Retinal pigment epithelial cell (primary cell): ENCODE data around the gene TRIM62.
"Not testable (repeated sequence)": the region's sequence is repeated elsewhere in the genome, so short reads cannot be mapped to it uniquely, and the experiment has no call there.

Source experiments
- DNase-seq: peaks from one replicate; pipeline ENCODE4 v3.0.0-alpha.2; 2010; ENCODE audit warnings: low read depth
- H3K4me3 ChIP-seq: 2 replicates; pipeline ENCODE4 v1.5.1; 2011; ENCODE audit warnings: mild to moderate bottlenecking, low read length, control low read depth, moderate library complexity
- TF ChIP-seq, protein P1 (sequence below): conservative IDR thresholded peaks from 2 replicates; pipeline ENCODE4 v1.5.1; 2011; ENCODE audit warnings: low read depth, low read length, control low read depth, inconsistent platforms

Gene TRIM62

DNA sequence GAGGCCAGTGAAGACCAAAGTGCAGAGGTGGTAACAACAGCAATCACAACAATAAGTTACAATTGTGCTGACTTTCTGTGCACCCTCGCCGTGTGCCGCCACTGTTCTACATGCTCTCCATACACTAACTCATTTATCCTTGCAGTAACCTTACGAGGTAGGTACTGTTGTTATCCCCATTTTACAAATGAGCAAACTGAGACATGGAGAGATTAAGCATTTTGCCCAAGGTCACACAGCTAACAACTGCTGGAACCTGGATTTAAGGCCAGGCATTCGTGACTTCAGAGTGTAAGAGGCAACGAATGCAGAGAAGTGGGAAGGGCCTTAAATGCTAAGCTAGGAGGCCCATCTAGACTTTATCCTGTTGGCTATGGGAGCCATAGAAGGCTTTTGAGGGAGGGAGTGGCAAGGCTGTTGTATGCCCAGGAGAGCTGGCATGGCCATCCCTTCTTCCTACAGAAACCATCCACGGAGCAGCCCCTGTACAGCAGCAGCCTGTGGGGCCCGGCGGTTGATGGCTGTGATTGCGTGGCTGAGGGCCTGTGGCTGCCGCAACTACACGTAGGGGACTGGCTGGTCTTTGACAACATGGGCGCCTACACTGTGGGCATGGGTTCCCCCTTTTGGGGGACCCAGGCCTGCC is 64.3 kb downstream of the TRIM62 start:
- TF ChIP-seq, protein P1, sequence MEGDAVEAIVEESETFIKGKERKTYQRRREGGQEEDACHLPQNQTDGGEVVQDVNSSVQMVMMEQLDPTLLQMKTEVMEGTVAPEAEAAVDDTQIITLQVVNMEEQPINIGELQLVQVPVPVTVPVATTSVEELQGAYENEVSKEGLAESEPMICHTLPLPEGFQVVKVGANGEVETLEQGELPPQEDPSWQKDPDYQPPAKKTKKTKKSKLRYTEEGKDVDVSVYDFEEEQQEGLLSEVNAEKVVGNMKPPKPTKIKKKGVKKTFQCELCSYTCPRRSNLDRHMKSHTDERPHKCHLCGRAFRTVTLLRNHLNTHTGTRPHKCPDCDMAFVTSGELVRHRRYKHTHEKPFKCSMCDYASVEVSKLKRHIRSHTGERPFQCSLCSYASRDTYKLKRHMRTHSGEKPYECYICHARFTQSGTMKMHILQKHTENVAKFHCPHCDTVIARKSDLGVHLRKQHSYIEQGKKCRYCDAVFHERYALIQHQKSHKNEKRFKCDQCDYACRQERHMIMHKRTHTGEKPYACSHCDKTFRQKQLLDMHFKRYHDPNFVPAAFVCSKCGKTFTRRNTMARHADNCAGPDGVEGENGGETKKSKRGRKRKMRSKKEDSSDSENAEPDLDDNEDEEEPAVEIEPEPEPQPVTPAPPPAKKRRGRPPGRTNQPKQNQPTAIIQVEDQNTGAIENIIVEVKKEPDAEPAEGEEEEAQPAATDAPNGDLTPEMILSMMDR = no peak
- no peak overlapping the region for H3K4me3 ChIP-seq
- no peak for DNase-seq

DNA sequence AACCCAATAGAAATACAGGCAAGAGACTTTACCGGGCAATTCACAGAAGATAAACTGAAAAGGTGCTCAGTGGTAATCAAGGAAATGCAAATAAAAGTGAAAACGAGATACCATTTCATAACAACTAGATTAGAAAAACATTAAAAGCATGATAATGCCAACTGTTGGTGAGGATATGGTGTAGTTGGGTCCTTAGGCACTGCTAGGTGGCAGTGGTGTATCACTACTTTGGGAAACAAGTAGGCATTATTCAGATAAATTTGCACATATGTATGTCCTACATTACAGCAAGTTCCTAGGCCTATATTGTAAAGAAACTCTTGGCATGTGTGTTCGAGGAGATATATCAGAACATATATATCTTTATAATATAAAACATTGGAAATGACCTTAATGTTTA is 69.9 kb downstream of the TRIM62 start:
- no peak overlapping the region for H3K4me3 ChIP-seq
- DNase-seq = no peak
- TF ChIP-seq, protein P1 = peak; percentile 49

DNA sequence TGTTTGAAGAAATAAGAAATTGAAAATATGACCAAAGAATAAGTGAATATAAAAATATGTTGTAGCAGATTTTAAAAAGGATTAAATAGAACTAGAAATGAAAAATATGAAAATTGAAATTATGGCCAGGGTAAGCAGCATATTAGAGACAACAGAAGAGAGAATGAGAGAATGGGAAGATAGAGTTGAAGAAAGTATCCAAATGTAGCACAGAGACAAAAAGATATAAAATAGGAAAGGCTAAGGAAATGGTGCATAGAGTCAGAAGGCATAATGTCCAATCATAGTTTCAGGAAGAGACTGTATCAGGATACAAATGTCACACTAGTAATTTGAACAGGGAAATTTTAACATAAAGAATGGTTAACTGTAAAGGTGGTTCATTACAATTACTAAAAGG is 71.4 kb downstream of the TRIM62 start:
- no peak for DNase-seq
- H3K4me3 ChIP-seq = no peak overlapping the region
- TF ChIP-seq, protein P1 = no peak

DNA sequence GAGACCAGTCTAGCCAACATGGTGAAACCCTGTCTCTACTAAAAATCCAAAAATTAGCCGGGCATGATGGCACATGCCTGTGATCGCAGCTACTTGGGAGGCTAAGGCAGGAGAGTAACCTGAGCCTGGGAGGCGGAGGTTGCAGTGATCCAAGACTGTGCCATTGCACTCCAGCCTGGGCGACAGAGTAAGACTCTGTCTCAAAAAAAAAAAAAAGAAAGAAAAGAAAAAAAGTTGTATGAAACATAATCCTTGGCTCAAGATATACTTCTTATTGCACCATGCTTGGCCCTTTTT is 81.8 kb downstream of the TRIM62 start:
- H3K4me3 ChIP-seq, DNase-seq: not testable (repeated sequence)

DNA sequence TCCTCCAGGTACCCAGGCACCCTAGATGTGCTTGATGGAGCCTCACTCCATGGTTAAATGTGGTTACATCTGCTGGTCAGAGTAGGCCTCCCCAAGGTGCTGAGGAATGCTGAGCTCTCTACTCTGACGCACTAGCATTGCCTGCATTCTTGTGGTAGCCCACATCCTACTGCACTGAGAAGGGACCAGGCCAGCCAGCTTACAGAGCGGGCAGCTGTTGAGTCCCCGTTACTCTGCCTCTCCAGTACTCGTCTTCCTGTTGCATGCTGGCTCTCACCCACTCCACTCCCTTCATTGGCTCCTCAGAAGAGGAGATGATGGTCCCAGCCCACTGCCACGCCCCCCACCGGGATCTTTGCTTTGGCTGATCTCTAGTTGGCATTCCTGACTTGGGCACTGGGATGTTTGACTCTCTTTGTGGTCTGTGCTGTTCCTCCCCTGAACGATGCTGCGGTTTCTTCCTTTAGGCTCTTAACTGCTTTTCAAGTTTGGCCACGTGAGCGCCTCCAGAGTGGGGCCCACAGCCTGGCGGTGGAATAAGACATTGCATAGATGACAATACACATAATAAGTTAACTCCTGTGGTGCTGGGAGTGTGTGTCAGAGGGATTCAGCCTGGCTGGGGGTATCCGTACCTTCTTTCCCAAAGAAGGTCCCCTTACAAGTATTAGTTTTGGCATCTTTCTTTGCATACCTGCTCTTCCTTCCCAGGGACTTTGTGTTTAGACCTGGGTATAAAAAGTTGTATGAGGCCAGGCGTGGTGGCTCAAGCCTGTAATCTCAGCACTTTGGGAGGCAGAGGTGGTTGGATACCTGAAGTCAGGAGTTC is 82.3 kb downstream of the TRIM62 start:
- TF ChIP-seq, protein P1 = peak; percentile 67
- H3K4me3 ChIP-seq = no peak overlapping the region

DNA sequence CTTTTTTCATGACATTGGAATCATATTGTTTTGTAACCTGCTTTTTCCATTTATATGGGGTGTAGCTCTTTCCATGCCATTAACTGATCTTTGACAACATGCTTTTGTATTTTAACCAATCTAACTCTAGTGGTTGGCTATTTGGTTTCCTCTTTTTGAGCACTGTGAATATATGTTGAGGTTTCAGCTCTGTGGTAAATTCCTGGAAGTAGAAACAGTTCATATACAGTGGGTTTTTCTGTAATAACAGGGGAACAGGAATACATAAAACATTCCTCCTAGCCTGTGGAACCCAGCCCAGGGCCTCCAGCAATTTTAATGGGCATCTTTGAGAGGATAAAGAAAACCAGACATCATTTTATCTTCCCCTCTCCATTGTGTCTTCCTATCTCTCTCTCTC is 83.5 kb downstream of the TRIM62 start:
- TF ChIP-seq, protein P1 = no peak
- H3K4me3 ChIP-seq = no peak overlapping the region
- no peak for DNase-seq

More for the DNA sequence above, 82.3 kb downstream of the TRIM62 start:
- peak; percentile 100 for DNase-seq

DNA sequence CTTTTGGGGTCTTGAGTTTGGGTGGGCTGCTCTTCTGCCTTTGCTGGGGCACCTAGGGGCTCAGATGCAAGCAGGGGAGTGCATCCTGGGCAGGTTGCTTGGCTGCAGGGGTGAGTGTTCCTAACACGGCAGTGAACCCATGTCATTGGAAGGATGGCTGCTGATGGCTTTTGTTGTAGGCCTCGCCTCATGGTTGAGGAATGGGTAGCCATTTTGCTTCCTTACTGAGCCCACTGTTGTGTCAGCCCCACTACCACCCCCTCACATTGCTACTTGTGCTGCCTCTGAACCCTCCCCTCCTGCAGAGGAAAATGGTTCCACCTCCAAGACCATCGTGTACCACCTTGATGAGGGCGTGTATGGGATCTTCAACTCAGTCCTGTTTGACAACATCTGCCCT is 84.1 kb downstream of the TRIM62 start:
- no peak for DNase-seq
- TF ChIP-seq, protein P1 = no peak
- no peak overlapping the region for H3K4me3 ChIP-seq
